PC-3 (cell line): ENCODE data around the gene UNC5B. TPM values are rescaled to one million over a fixed set of nuclear protein-coding genes. Genes with fewer than 3 reads are reported as not detected.

Source experiments
- ATAC-seq: fragments of 200-7000 bp; cut with Tn5 transposase; 2 replicates; pipeline ENCODE4 v1.9.1; 2020; ENCODE audit warnings: mild to moderate bottlenecking, moderate library complexity
- BruUV-seq: library from RNA; stranded (reverse); fragments of 400-500 nt; replicated peaks from 2 replicates; lab custom pipeline; 2021; lab: Mats Ljungman, UMichigan
- CTCF ChIA-PET: fragments of 300-600 bp; sonication (Branson Sonifier 250); formaldehyde crosslinking; loops from one replicate; lab custom pipeline; 2022; ENCODE audit warnings: antibody characterized with exemption; lab: Charles Lee
- POLR2A ChIA-PET: fragments of 300-600 bp; sonication (Branson Sonifier 250); formaldehyde crosslinking; loops from one replicate; lab custom pipeline; 2022; ENCODE audit warnings: antibody characterized with exemption; ENCODE audit not compliant: unreplicated experiment; lab: Charles Lee
- DNase-seq: peaks from one replicate; pipeline ENCODE4 v3.0.0-alpha.2; 2015
- H2AFZ ChIP-seq: fragments of 300-600 bp; sonication (generic); 2 replicates; pipeline ENCODE4 v1.6.0; 2016; ENCODE audit warnings: antibody characterized with exemption, low read length
- H3F3A ChIP-seq: fragments of 300-600 bp; sonication (generic); one replicate; pipeline ENCODE4 v1.6.0; 2017; ENCODE audit warnings: antibody characterized with exemption, low read length, control low read depth, mild to moderate bottlenecking; ENCODE audit not compliant: unreplicated experiment
- H3K27ac ChIP-seq: fragments of 300-600 bp; sonication (generic); 2 replicates; pipeline ENCODE4 v1.5.1; 2016; ENCODE audit warnings: mild to moderate bottlenecking, low read length
- H3K27me3 ChIP-seq: fragments of 300-600 bp; sonication (generic); 2 replicates; pipeline ENCODE4 v1.6.1; 2016; ENCODE audit warnings: low read length, mixed read lengths
- H3K36me3 ChIP-seq: fragments of 300-600 bp; sonication (generic); 2 replicates; pipeline ENCODE4 v1.6.1; 2016; ENCODE audit warnings: low read depth, mixed run types, low read length, mixed read lengths
- H3K4me1 ChIP-seq: fragments of 300-600 bp; sonication (generic); 2 replicates; pipeline ENCODE4 v1.5.1; 2016; ENCODE audit warnings: low read length; ENCODE audit not compliant: insufficient read depth
- H3K4me2 ChIP-seq: fragments of 300-600 bp; sonication (generic); 2 replicates; pipeline ENCODE4 v1.6.0; 2016; ENCODE audit warnings: low read length
- H3K4me3 ChIP-seq: fragments of 300-600 bp; sonication (generic); 2 replicates; pipeline ENCODE4 v1.5.1; 2016; ENCODE audit warnings: mild to moderate bottlenecking, low read length, mixed read lengths
- H3K79me2 ChIP-seq: fragments of 300-600 bp; sonication (generic); 2 replicates; pipeline ENCODE4 v1.6.1; 2017; ENCODE audit warnings: low read length, mixed read lengths
- H3K9ac ChIP-seq: fragments of 300-600 bp; sonication (generic); 2 replicates; pipeline ENCODE4 v1.6.0; 2016; ENCODE audit warnings: mild to moderate bottlenecking, low read length
- H3K9me2 ChIP-seq: fragments of 300-600 bp; sonication (generic); replicated peaks from 2 replicates; pipeline ENCODE4 v1.6.1; 2016; ENCODE audit warnings: mixed run types, low read length, mixed read lengths
- H3K9me3 ChIP-seq: fragments of 300-600 bp; sonication (generic); 2 replicates; pipeline ENCODE4 v1.6.1; 2016; ENCODE audit warnings: low read length, mixed read lengths
- H4K20me1 ChIP-seq: fragments of 300-600 bp; sonication (generic); 2 replicates; pipeline ENCODE4 v1.6.1; 2016; ENCODE audit warnings: low read length, mixed read lengths
- CTCF ChIP-seq: fragments of 300-600 bp; sonication (generic); conservative IDR thresholded peaks from 2 replicates; pipeline ENCODE4 v1.5.1; 2017; ENCODE audit warnings: antibody characterized with exemption, low read depth, mild to moderate bottlenecking, low read length
- EZH2 ChIP-seq: fragments of 300-600 bp; sonication (generic); IDR thresholded peaks from one replicate; pipeline ENCODE4 v1.6.1; 2017; ENCODE audit warnings: antibody characterized with exemption, mild to moderate bottlenecking, low read length; ENCODE audit not compliant: unreplicated experiment
- EZH2phosphoT487 ChIP-seq: fragments of 300-600 bp; sonication (generic); IDR thresholded peaks from 2 replicates; pipeline ENCODE4 v1.6.1; 2018; ENCODE audit warnings: mild to moderate bottlenecking, antibody characterized with exemption, low read length, borderline replicate concordance
- intact Hi-C: fragments of 100-400 bp; cut with micrococcal nuclease; formaldehyde crosslinking; loops from 2 replicates; pipeline ENCODE4 v1.9.0; 2023
- total RNA-seq: library from RNA; depleted of rRNA; stranded (reverse); fragments of >200 nt; gene quantifications from 2 replicates; pipeline ENCODE4 v1.2.3, GENCODE V29; 2014

UNC5B gene
- total RNA-seq, 1 experiment from 2014 or later: 0.26 TPM

DNA sequence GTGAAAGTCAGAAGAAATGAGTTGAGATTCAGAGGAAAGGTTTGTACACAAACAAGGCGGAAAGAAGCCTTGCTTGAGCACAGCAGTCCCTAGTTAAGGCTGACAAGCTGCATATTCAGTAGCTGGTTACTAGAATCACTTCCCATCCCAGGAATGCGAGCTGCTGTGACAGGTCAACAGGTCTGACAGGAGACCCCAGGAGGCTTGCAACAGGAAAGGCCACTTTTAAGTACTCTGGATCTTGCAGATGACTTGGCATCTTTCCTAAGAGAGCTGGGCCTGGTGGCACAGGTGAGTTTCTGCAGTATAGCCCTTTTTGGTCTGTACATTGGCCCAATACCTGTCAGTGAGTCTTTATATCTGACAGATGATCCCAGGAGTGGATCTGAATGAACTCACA lies 35.7 kb upstream of the UNC5B start:
- Histone ChIP-seq H3K4me1 (no peaks in the 10 kb centered on the region), H3K27me3 (peaks cover 29% of the 10 kb centered on the region), H3K36me3 (no peaks in the 10 kb centered on the region), H3K79me2 (no peaks in the 10 kb centered on the region), H4K20me1 (no peaks in the 10 kb centered on the region), H3K9me3 (no peaks in the 10 kb centered on the region), H2AFZ (no peak overlapping the region), H3K9ac (no peak overlapping the region), H3F3A (no peaks in the 10 kb centered on the region), H3K9me2 (no peaks in the 10 kb centered on the region), H3K4me2 (no peak overlapping the region), H3K4me3 (no peak overlapping the region), H3K27ac (no peak overlapping the region)
- TF ChIP-seq CTCF: no peak
- TF ChIP-seq EZH2phosphoT487: no peak
- no peak for TF ChIP-seq EZH2
- DNase-seq: no peak
- ChIA-PET POLR2A (interaction anchor here (0.7 kb wide), 1 partner anchor 8 kb away, joined by 4 read pairs; no protein-coding TSS in a partner anchor), CTCF (no interaction called here)
- BruUV-seq: no TSS peak
- intact Hi-C loops: no loop called here
- no peak for ATAC-seq

DNA sequence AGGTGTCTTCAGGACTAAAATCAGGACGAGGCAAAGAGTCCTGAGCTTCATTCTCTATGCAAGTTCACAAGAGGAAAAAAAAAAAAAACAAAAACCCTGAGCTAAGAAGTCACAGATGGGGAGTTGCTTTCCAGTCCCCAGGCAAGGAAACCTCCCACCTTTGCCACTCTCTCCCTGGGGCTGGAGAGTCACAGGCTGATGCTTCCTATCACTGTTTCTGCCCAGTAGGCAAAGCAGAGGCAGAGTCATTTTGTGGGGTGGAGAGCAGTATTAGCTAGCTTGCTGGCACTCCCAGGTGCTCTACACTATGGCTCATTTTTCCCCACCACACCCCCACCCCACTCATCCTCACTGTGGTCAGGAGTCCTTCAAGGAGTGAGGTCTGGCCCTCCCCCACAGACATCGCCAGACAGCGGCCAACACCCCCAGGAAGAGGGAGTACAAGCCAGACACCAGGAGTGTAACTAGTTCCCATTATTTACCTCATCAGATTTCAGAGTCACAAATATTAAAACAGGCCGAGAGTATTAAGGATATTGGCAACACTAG lies 34.6 kb upstream of the UNC5B start:
- ChIA-PET POLR2A (no interaction called here), CTCF (interaction anchor here (0.6 kb wide), 1 partner anchor 30 kb away, joined by 3 read pairs; no protein-coding TSS in a partner anchor)
- no peaks in the 10 kb centered on the region for H3K79me2 ChIP-seq
- H3K36me3 ChIP-seq: no peaks in the 10 kb centered on the region
- TF ChIP-seq EZH2phosphoT487 (no peak), EZH2 (no peak), CTCF (no peak)
- no TSS peak for BruUV-seq
- H3K9ac ChIP-seq: no peak overlapping the region
- H3K9me2 ChIP-seq: no peaks in the 10 kb centered on the region
- H3K9me3 ChIP-seq: no peaks in the 10 kb centered on the region
- no peak overlapping the region for H3K27ac ChIP-seq
- no peak overlapping the region for H3K4me2 ChIP-seq
- ATAC-seq: no peak
- H3K4me1 ChIP-seq: no peaks in the 10 kb centered on the region
- H3F3A ChIP-seq: no peaks in the 10 kb centered on the region
- H3K27me3 ChIP-seq: peaks cover 29% of the 10 kb centered on the region
- H4K20me1 ChIP-seq: no peaks in the 10 kb centered on the region
- no peak for DNase-seq
- no peak overlapping the region for H3K4me3 ChIP-seq
- no peak overlapping the region for H2AFZ ChIP-seq
- intact Hi-C loops: no loop called here

- no peaks in the 10 kb centered on the region for H3K36me3 ChIP-seq
- H2AFZ ChIP-seq: no peak overlapping the region
- ATAC-seq (no peak), DNase-seq (no peak)
- TF ChIP-seq CTCF (no peak), EZH2 (no peak), EZH2phosphoT487 (no peak)
- no peak overlapping the region for H3K4me3 ChIP-seq
- intact Hi-C loops: no loop called here
- no peaks in the 10 kb centered on the region for H4K20me1 ChIP-seq
- POLR2A ChIA-PET: no interaction called here
- peaks cover 38% of the 10 kb centered on the region for H3K27me3 ChIP-seq
- no peaks in the 10 kb centered on the region for H3F3A ChIP-seq
- no peak overlapping the region for H3K9ac ChIP-seq
- CTCF ChIA-PET: no interaction called here
- H3K9me2 ChIP-seq: no peaks in the 10 kb centered on the region
- no TSS peak for BruUV-seq
- H3K9me3 ChIP-seq: no peaks in the 10 kb centered on the region
- no peaks in the 10 kb centered on the region for H3K4me1 ChIP-seq
- H3K4me2 ChIP-seq: no peak overlapping the region
- no peaks in the 10 kb centered on the region for H3K79me2 ChIP-seq
- no peak overlapping the region for H3K27ac ChIP-seq
Measured at GRCh38 chr10:71178880-71179279, 33.5 kb upstream of the UNC5B start.
